Keratinocyte (primary cell): Measurements from ENCODE around the gene DCDC2C.

Experiments
- CTCF ChIP-seq, 3 experiments: IDR thresholded peaks in 1 of 3; conservative IDR thresholded peaks in 1 of 3; optimal IDR thresholded peaks in 1 of 3; 2 replicates in 2 of 3; 3 replicates in 1 of 3; pipeline versions ENCODE3 to v1.5.1; 2011; ENCODE audit warnings: low read length in 3 of 3, mild to moderate bottlenecking in 3 of 3, moderate library complexity in 2 of 3, control low read depth in 1 of 3, inconsistent platforms in 1 of 3; ENCODE audit not compliant: insufficient read depth in 2 of 3; ENCODE audit errors: extremely low read depth in 1 of 3
- EZH2 ChIP-seq: IDR thresholded peaks from one replicate; pipeline ENCODE4 v1.6.1; 2012; ENCODE audit warnings: inconsistent platforms, mild to moderate bottlenecking, low read length, moderate library complexity

- TF ChIP-seq EZH2 (no peak), CTCF (optimal IDR thresholded peaks at IDR 0.05 in 1 of 3, IDR thresholded peaks at IDR 0.05 in 1 of 3, conservative IDR thresholded peaks at IDR 0.05 in 1 of 3; ENCODE audit: extremely low read depth in 1 of 3, insufficient read depth in 2 of 3, low read length in 3 of 3) (no peak)
Observed at GRCh38 chr2:3830796-3831195, 127.4 kb downstream of the DCDC2C start.
